CD4-positive, alpha-beta T cell treated with Interleukin-17A for 1 hour (primary cell): ENCODE data around the gene LYST.
"Not testable (repeated sequence)": the region's sequence is repeated elsewhere in the genome, so short reads cannot be mapped to it uniquely, and the experiment has no call there.

Experiments used
- DNase-seq: peaks from one replicate; pipeline ENCODE4 v3.0.0-alpha.2; 2020

LYST gene

GRCh38 chr1:235855811-235856429, 10.8 kb downstream of the LYST start:
- peak; percentile 33 for DNase-seq

GRCh38 chr1:235854347-235854746, 12.4 kb downstream of the LYST start:
- DNase-seq, result no peak

- DNase-seq, result no peak
Observed at GRCh38 chr1:235853653-235854052, 13.1 kb downstream of the LYST start.

- DNase-seq, result no peak
Observed at GRCh38 chr1:235852887-235853286, 13.8 kb downstream of the LYST start.

GRCh38 chr1:235851939-235852338, 14.8 kb downstream of the LYST start:
- no peak for DNase-seq

- DNase-seq, result peak; percentile 55
Observed at GRCh38 chr1:235848251-235848650, 18.5 kb downstream of the LYST start.

GRCh38 chr1:235845656-235846107, 21.0 kb downstream of the LYST start:
- not testable (repeated sequence) for DNase-seq

- no peak for DNase-seq
Observed at GRCh38 chr1:235844776-235845175, 21.9 kb downstream of the LYST start.

GRCh38 chr1:235843461-235843961, 23.2 kb downstream of the LYST start:
- DNase-seq, result peak; percentile 45

- DNase-seq, result no peak
Observed at GRCh38 chr1:235841938-235842545, 24.7 kb downstream of the LYST start.

- peak; percentile 31 for DNase-seq
Observed at GRCh38 chr1:235838021-235838420, 28.7 kb downstream of the LYST start.

- DNase-seq, result no peak
Observed at GRCh38 chr1:235835226-235835625, 31.5 kb downstream of the LYST start.

GRCh38 chr1:235834620-235835019, 32.1 kb downstream of the LYST start:
- no peak for DNase-seq

- no peak for DNase-seq
Observed at GRCh38 chr1:235832011-235832410, 34.7 kb downstream of the LYST start.

GRCh38 chr1:235831148-235831547, 35.6 kb downstream of the LYST start:
- no peak for DNase-seq

GRCh38 chr1:235826102-235826854, 40.4 kb downstream of the LYST start:
- no peak for DNase-seq

GRCh38 chr1:235825229-235825628, 41.5 kb downstream of the LYST start:
- no peak for DNase-seq

- no peak for DNase-seq
Observed at GRCh38 chr1:235823684-235824083, 43.0 kb downstream of the LYST start.

- DNase-seq, result no peak
Observed at GRCh38 chr1:235822685-235823084, 44.0 kb downstream of the LYST start.

GRCh38 chr1:235821361-235821981, 45.2 kb downstream of the LYST start:
- DNase-seq, result no peak

GRCh38 chr1:235820061-235820460, 46.6 kb downstream of the LYST start:
- DNase-seq, result no peak

- DNase-seq, result no peak
Observed at GRCh38 chr1:235818632-235819136, 48.0 kb downstream of the LYST start.

GRCh38 chr1:235817101-235817728, 49.5 kb downstream of the LYST start:
- DNase-seq, result no peak
